GM13976 (cell line): ENCODE measurements around the gene SLC39A11.
"Not testable (repeated sequence)": the region's sequence is repeated elsewhere in the genome, so short reads cannot be mapped to it uniquely, and the experiment has no call there.

ENCODE experiments used
- DNase-seq: peaks from one replicate; pipeline ENCODE4 v3.0.0; 2012; ENCODE audit warnings: low spot score
- CTCF ChIP-seq: IDR thresholded peaks from 2 replicates; pipeline ENCODE4 v1.5.1; 2012; ENCODE audit warnings: borderline replicate concordance, mild to moderate bottlenecking; ENCODE audit not compliant: insufficient read depth; ENCODE audit errors: extremely low read depth, missing control alignments, control extremely low read depth
- in situ Hi-C: fragments of 300-500 bp; cut with MboI; formaldehyde crosslinking; loops from one replicate; pipeline ENCODE4 v1.12.0; 2022; ENCODE audit warnings: low sequenced_read_pairs, mixed read lengths, inconsistent platforms; ENCODE audit not compliant: unreplicated experiment

SLC39A11 gene

GRCh38 chr17:73101031-73101430 lies 8.5 kb upstream of the SLC39A11 start:
- TF ChIP-seq CTCF = no peak
- DNase-seq = no peak
- in situ Hi-C loops = no loop called here

- no peak for DNase-seq
- in situ Hi-C loops = no loop called here
- no peak for TF ChIP-seq CTCF
Measured at GRCh38 chr17:73100363-73100762, 7.9 kb upstream of the SLC39A11 start.

- DNase-seq = no peak
- in situ Hi-C loops = no loop called here
- no peak for TF ChIP-seq CTCF
Measured at GRCh38 chr17:73099511-73099910, 7.0 kb upstream of the SLC39A11 start.

- no peak for DNase-seq
- in situ Hi-C loops = no loop called here
- TF ChIP-seq CTCF = no peak
Measured at GRCh38 chr17:73098919-73099318, 6.4 kb upstream of the SLC39A11 start.

GRCh38 chr17:73097973-73098765 lies 5.7 kb upstream of the SLC39A11 start:
- DNase-seq, in situ Hi-C loops: not testable (repeated sequence)

GRCh38 chr17:73096866-73097265 lies 4.4 kb upstream of the SLC39A11 start:
- TF ChIP-seq CTCF = no peak
- DNase-seq = no peak
- in situ Hi-C loops = no loop called here

- no peak for DNase-seq
Measured at GRCh38 chr17:73096211-73096610, 3.7 kb upstream of the SLC39A11 start.

More at GRCh38 chr17:73096211-73096610, 3.7 kb upstream of the SLC39A11 start:
- no peak for TF ChIP-seq CTCF
- in situ Hi-C loops = no loop called here
